ENCODE data around the gene ADARB2.

- TF ChIP-seq CTCF (IDR thresholded peaks at IDR 0.05) (no peak), ZFX (IDR thresholded peaks at IDR 0.05; ENCODE audit: borderline replicate concordance) (no peak)
Measured at GRCh38 chr10:1513221-1513620, 224.1 kb downstream of the ADARB2 start.
